SK-N-MC (cell line): ENCODE results near the gene CRYBG2.
"Not testable (repeated sequence)": the region's sequence is repeated elsewhere in the genome, so short reads cannot be mapped to it uniquely, and the experiment has no call there.

Source experiments
- DNase-seq: peaks from one replicate; pipeline ENCODE4 v3.0.0-alpha.2; 2011; ENCODE audit warnings: low read depth, low spot score
- H3K27ac ChIP-seq: fragments of 200-600 bp; sonication (generic); 2 replicates; pipeline ENCODE4 v1.5.1; 2016; ENCODE audit warnings: mixed run types
- H3K36me3 ChIP-seq: fragments of 200-600 bp; sonication (generic); 2 replicates; pipeline ENCODE4 v1.6.1; 2017; ENCODE audit warnings: antibody characterized with exemption, low read length, mixed read lengths; ENCODE audit not compliant: insufficient read depth
- H3K4me3 ChIP-seq: fragments of 200-600 bp; sonication (generic); 2 replicates; pipeline ENCODE4 v1.5.1; 2016
- H3K9ac ChIP-seq: fragments of 200-600 bp; sonication (generic); 2 replicates; pipeline ENCODE4 v1.8.0; 2017; ENCODE audit warnings: mixed run types, mixed read lengths; ENCODE audit not compliant: insufficient read length
- H3K9me3 ChIP-seq: fragments of 200-600 bp; sonication (generic); 2 replicates; pipeline ENCODE4 v1.6.1; 2017; ENCODE audit warnings: low read depth, mild to moderate bottlenecking, antibody characterized with exemption, low read length, moderate library complexity, mixed read lengths
- EZH2 ChIP-seq: fragments of 200-600 bp; sonication (generic); IDR thresholded peaks from one replicate; pipeline ENCODE4 v1.6.1; 2017; ENCODE audit warnings: antibody characterized with exemption
- FOXP2 ChIP-seq: optimal IDR thresholded peaks from 2 replicates; pipeline ENCODE3; 2011; ENCODE audit warnings: mild to moderate bottlenecking, moderate library complexity; ENCODE audit not compliant: insufficient read depth; ENCODE audit errors: extremely low read length, control extremely low read depth
- POLR2AphosphoS5 ChIP-seq: IDR thresholded peaks from 2 replicates; pipeline ENCODE4 v1.6.1; 2012; ENCODE audit warnings: mild to moderate bottlenecking, low read depth, low read length, borderline replicate concordance

The CRYBG2 gene

DNA sequence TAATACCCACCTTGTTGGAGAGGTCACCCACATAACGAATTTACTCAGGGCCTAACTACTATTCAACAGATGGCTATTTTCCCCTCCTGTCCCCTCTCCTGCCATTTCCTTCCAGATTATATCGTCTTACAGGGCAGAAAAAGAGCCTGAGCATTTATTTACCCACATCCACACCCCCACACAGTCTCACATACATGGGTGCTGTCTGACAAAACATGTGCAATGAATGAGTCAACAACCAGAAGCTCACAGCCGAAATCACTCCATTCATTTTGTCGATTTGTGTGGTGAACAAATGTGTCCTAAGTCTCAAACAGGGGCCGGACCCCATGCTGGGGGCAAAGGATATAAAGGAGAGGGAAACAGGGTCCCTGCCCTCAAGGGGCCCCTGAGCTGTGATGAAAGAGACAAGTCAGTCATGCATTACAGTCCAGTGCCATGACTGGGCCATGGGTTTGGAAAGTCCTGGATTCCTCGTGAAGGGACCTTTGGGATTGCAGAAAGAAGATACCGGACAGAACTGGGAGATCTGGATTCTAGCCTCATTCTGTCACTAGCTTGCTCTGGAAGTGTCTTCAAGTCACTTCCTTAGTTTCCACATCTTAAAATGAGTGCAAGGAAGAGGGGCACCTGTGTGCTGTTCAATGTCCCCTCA is 35.0 kb upstream of the CRYBG2 start:
- H3K4me3 ChIP-seq = no peak overlapping the region
- H3K36me3 ChIP-seq = no peaks in the 10 kb centered on the region
- H3K9ac ChIP-seq = no peak overlapping the region
- H3K9me3 ChIP-seq = no peaks in the 10 kb centered on the region
- H3K27ac ChIP-seq = no peak overlapping the region
- DNase-seq = no peak
- TF ChIP-seq FOXP2 = no peak
- TF ChIP-seq EZH2 = no peak
- no peak for TF ChIP-seq POLR2AphosphoS5

DNA sequence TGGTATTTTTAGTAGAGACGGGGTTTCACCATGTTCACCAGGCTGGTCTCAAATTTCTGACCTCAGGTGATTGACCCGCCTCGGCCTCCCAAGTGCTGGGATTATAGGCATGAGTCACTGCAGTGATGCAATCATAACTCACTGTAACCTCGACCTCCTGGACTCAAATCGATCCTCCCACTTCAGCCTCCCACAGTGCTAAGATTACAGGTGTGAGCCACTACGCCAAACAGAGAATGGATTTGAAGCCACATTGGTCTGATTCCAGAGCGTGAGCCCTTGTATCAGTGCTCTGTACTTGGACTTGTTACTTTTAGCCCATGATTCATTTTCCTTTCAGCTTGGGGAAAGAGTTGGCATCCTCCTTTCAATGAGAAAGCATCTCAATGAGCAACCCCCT is 33.5 kb upstream of the CRYBG2 start:
- DNase-seq = no peak
- Histone ChIP-seq H3K9ac (no peak overlapping the region), H3K27ac (no peak overlapping the region), H3K4me3 (no peak overlapping the region), H3K36me3 (no peaks in the 10 kb centered on the region), H3K9me3 (no peaks in the 10 kb centered on the region)
- TF ChIP-seq EZH2 = no peak
- no peak for TF ChIP-seq FOXP2
- no peak for TF ChIP-seq POLR2AphosphoS5

DNA sequence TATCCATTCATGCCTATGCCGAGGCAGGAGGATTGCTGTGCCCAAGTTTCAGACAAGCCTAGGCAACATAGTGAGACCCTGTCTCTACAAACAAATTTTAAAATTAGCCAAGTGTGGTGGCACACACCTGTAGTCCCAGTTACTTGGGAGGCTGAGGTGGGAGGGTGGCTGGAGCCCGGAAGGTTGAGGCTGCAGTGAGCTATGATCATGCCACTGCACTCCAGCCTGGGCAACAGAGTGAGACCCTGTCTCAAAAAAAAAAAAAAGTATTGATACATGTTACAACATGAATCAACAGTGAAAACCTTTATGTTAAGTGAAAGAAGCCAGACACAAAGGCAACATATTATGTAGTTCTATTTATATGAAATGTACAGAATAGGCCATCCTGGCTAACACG is 31.1 kb upstream of the CRYBG2 start:
- not testable (repeated sequence) for H3K4me3 ChIP-seq, DNase-seq, H3K27ac ChIP-seq, H3K9me3 ChIP-seq, H3K9ac ChIP-seq, H3K36me3 ChIP-seq

DNA sequence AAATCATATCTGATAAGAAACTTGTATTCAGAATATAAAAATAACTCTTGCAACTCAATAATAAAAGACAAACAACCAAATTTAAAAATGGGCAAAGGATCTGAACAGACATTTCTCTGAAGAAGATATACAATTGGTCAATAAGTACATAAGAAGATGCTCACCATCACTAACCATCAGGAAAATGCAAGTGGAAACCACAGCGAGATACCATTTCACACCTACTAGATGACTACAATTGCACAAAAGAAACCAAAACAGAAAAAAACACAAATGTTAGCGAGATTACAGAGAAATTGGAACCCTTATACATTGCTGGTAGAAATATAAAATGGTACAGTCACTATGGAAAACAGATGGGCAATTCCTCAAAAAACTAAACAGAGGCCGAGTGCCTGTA is 30.1 kb upstream of the CRYBG2 start:
- no peak overlapping the region for H3K4me3 ChIP-seq
- no peaks in the 10 kb centered on the region for H3K36me3 ChIP-seq
- TF ChIP-seq POLR2AphosphoS5 (no peak), EZH2 (no peak)
- H3K9ac ChIP-seq = no peak overlapping the region
- no peak overlapping the region for H3K27ac ChIP-seq
- DNase-seq = no peak
- H3K9me3 ChIP-seq = no peaks in the 10 kb centered on the region

DNA sequence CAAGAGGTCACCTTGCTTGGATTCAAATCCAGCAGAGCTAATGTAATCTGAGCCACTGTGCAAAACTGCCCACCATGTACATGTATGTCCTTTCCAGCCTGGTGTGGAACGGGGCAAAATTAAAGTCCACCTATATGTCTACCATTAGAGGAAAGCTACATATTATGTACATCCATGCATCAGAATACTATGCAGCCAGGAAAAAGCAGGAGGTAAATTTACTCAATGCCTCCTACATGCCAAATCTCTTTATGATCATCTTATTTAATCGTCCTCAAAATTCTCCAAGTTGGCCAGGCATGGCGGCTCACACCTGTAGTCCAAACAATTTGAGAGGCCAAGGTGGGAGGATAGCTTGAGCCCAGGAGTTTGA is 24.9 kb upstream of the CRYBG2 start:
- H3K9me3 ChIP-seq = no peaks in the 10 kb centered on the region
- H3K27ac ChIP-seq = no peak overlapping the region
- H3K4me3 ChIP-seq = no peak overlapping the region
- no peaks in the 10 kb centered on the region for H3K36me3 ChIP-seq
- TF ChIP-seq POLR2AphosphoS5 (no peak), FOXP2 (no peak), EZH2 (no peak)
- H3K9ac ChIP-seq = no peak overlapping the region
- DNase-seq = no peak

DNA sequence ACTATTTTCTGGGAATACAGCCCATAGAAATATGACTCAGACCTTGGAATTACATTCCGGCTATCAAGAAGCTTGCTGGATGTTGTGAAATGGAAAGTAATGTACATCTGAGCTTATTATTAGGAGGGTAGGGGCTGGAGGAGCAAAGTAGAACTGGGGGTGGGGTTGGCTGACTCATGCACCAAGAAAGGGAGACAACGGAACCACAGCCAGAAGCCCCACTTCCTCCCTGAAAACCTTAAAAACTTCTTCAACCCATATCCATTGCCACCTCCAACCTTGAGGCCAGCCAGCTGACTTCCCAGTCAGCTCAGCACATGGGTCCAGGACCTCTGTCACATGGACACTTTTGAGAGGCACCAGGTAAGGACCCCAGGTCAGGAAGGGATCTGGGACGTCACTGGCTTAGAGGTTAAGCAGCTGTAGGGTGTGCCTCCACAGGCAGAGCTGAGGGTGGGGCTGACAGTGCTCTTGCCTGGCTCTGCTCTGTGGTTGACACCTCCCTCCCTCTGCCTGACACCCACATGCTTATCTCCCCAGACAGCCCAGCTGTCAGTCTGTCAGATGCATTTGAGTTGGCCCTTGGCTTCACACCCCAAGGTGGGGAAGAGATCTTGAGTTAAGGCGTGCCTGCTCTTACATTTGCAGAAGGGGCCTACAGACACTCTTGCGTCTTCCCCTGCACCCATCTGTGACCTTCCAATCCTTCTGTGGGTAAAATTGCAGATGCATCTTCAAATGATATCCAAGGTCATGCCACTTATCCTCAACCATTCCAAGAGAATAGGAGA is 24.4 kb upstream of the CRYBG2 start:
- Histone ChIP-seq H3K36me3 (no peaks in the 10 kb centered on the region), H3K9me3 (no peaks in the 10 kb centered on the region), H3K9ac (no peak overlapping the region), H3K27ac (no peak overlapping the region), H3K4me3 (no peak overlapping the region)
- TF ChIP-seq POLR2AphosphoS5 = no peak
- no peak for TF ChIP-seq FOXP2
- no peak for TF ChIP-seq EZH2
- no peak for DNase-seq

DNA sequence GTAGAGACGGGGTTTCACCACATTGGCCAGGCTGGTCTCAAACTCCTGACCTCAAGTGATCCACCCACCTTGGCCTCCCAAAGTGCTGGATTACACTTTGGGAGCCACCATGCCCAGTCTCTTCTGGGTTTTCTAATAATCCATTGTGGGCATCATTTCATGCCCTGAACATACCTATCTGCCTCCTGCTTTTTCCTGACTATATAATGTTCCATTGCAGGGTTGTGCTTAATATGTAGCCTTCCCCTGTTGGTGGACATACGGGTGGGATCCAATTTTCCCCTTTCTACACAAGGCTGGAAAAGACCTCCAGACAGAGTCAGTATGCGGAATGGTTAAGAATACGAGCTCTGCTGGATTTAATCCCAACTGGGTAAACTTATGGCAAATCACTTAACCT is 22.1 kb upstream of the CRYBG2 start:
- no peak overlapping the region for H3K27ac ChIP-seq
- H3K4me3 ChIP-seq = no peak overlapping the region
- no peaks in the 10 kb centered on the region for H3K36me3 ChIP-seq
- H3K9me3 ChIP-seq = no peaks in the 10 kb centered on the region
- no peak for DNase-seq
- no peak overlapping the region for H3K9ac ChIP-seq
- TF ChIP-seq FOXP2 (no peak), EZH2 (no peak), POLR2AphosphoS5 (no peak)

DNA sequence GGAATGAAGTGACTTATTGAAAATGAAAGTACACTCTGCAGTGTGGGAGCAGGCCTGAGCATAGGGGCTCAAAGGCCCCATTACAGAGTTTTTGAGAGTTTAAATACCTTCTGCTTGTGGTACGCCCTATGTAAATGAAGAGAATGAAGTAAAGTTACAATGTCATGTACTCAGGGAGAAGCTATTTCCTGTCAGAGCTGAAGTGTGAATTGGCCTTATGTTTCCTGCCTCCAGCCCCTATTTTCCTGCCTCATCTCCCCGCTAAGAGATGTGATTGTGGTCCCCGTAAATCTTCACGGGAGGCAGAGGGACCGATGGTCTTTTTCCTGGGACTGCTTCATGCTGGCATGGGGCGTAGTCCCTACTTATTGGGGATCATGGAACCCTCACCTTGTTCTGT is 21.2 kb upstream of the CRYBG2 start:
- TF ChIP-seq POLR2AphosphoS5 (no peak), EZH2 (no peak), FOXP2 (no peak)
- Histone ChIP-seq H3K9me3 (no peaks in the 10 kb centered on the region), H3K4me3 (no peak overlapping the region), H3K27ac (no peak overlapping the region), H3K9ac (no peak overlapping the region), H3K36me3 (no peaks in the 10 kb centered on the region)
- DNase-seq = no peak

DNA sequence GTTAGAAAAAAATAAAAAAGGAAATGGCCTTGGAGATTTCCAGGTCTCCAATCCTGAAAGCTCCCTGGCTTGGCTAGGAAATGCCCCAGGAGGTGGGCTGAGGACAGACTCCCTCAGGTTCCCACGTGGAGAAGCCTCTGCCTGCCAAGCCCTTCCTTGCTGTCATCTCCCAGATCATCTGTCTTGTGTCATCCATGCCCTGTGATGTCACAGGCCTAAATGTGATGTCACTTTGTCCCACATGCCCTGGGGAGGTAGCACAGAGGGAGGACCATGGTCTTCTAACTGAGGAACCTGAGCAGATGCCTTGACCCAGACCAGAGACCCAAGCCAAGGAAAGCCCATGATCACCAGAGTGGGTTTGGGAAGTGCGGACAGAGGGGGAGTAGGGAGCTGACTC is 20.4 kb upstream of the CRYBG2 start:
- H3K36me3 ChIP-seq, H3K27ac ChIP-seq, H3K9me3 ChIP-seq, DNase-seq, H3K9ac ChIP-seq, H3K4me3 ChIP-seq: not testable (repeated sequence)
